Body of pancreas (tissue), 4 donors: ENCODE results near the gene PDE9A. TPM values are rescaled to one million over a fixed set of nuclear protein-coding genes. Genes with fewer than 3 reads are reported as not detected.

ENCODE experiments used
- ATAC-seq: fragments of 150-250 bp; one replicate; pipeline ENCODE4 v1.9.1; 2016
- DNase-seq, 4 donors: peaks; one replicate each; pipeline ENCODE4 v3.0.0-alpha.2; 2019
- H3K27ac ChIP-seq, 4 donors: fragments of 200-600 bp; sonication (generic); 1 replicate in 3 of 4; 2 replicates in 1 of 4; pipeline versions ENCODE4 v1.5.1 to v1.6.1; 2016 to 2019; ENCODE audit warnings: mild to moderate bottlenecking in 1 of 4, mixed read lengths in 1 of 4, moderate library complexity in 1 of 4
- H3K27me3 ChIP-seq, 2 donors: fragments of 200-600 bp; sonication (generic); one replicate each; pipeline ENCODE4 v1.6.0; 2016; ENCODE audit warnings: mild to moderate bottlenecking in 1 of 2
- H3K36me3 ChIP-seq, 2 donors: fragments of 200-600 bp; sonication (generic); replicated peaks in 1 of 2; 2 replicates each; pipeline ENCODE4 v1.5.1; 2016; ENCODE audit warnings: low read depth in 2 of 2; ENCODE audit not compliant: insufficient read depth in 1 of 2
- H3K4me1 ChIP-seq: fragments of 200-600 bp; sonication (generic); one replicate; pipeline ENCODE4 v1.6.0; 2016
- H3K4me3 ChIP-seq, 2 donors: fragments of 200-600 bp; sonication (generic); 1 replicate in 1 of 2; 2 replicates in 1 of 2; pipeline ENCODE4 v1.5.1; 2016 to 2019
- H3K9me3 ChIP-seq, 3 donors: fragments of 200-600 bp; sonication (generic); 1 replicate in 2 of 3; 2 replicates in 1 of 3; pipeline ENCODE4 v1.5.1; 2016
- POLR2A ChIP-seq, 3 donors: fragments of 450-650 bp; IDR thresholded peaks; one replicate each; pipeline ENCODE4 v1.6.1; 2016; ENCODE audit warnings: antibody characterized with exemption in 3 of 3, mild to moderate bottlenecking in 2 of 3
- WGBS, 2 donors: methylation state at CpG; one replicate each; pipeline ENCODE4 v1.1.5; 2017; 5-methylcytosine and 5-hydroxymethylcytosine counted together
- intact Hi-C: fragments of 100-400 bp; cut with DNase I; formaldehyde crosslinking; loops from one replicate; pipeline ENCODE4 v1.15.1; 2023
- total RNA-seq, 2 donors: library from RNA; depleted of rRNA; stranded (reverse); fragments of >200 nt; gene quantifications; one replicate each; pipeline ENCODE4 v1.1.0, GENCODE V29; 2016
- TF ChIP-seq, protein P1 (sequence below), 7 experiments: fragments of 450-650 bp in 4 of 7; fragments of 200-600 bp in 3 of 7; sonication (generic) in 3 of 7; IDR thresholded peaks; one replicate each; pipeline ENCODE4 v1.5.1; 2016 to 2019; ENCODE audit warnings: antibody characterized with exemption in 7 of 7

Gene PDE9A
- total RNA-seq, 2 donors from 2014 or later = 5.2 to 7.9 TPM

DNA sequence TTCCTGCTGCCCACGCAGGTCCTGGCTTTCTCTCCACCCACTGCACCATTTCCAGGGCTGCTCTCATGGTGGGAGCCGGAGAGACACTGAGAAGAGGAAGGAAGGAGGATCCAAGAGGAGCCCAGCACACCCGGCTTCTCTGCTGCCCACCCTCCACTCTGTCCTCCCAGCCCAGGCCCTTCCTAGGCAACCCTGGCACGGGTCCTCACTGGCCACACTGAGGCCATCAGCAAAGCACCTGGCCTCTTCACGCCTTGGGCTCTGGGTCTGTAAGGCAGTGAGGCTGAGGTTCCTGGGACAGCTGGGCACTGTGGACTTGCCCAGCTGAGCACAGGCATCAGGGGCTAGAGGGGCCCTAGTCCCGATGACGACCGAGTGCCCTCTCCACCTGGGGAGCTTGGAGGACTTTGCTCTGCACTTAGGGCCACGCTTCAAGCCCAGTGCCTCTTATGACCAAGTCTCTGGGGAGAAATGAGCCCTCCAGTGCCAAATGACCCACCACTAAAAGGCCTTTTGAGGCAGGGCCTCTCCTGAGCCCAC is 43.1 kb downstream of the PDE9A start:
- ATAC-seq (no peak), DNase-seq (no peak)
- H3K36me3 ChIP-seq = no peaks in the 10 kb centered on the region
- H3K27ac ChIP-seq = no peak overlapping the region
- H3K4me3 ChIP-seq = no peak overlapping the region
- H3K9me3 ChIP-seq = peaks cover 0 to 2% (median 0%) of the 10 kb centered on the region in 3 donors
- no peak for TF ChIP-seq POLR2A (IDR thresholded peaks at IDR 0.05)
- TF ChIP-seq, protein P1, sequence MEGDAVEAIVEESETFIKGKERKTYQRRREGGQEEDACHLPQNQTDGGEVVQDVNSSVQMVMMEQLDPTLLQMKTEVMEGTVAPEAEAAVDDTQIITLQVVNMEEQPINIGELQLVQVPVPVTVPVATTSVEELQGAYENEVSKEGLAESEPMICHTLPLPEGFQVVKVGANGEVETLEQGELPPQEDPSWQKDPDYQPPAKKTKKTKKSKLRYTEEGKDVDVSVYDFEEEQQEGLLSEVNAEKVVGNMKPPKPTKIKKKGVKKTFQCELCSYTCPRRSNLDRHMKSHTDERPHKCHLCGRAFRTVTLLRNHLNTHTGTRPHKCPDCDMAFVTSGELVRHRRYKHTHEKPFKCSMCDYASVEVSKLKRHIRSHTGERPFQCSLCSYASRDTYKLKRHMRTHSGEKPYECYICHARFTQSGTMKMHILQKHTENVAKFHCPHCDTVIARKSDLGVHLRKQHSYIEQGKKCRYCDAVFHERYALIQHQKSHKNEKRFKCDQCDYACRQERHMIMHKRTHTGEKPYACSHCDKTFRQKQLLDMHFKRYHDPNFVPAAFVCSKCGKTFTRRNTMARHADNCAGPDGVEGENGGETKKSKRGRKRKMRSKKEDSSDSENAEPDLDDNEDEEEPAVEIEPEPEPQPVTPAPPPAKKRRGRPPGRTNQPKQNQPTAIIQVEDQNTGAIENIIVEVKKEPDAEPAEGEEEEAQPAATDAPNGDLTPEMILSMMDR (IDR thresholded peaks at IDR 0.05) = no peak
- H3K4me1 ChIP-seq = no peaks in the 10 kb centered on the region
- intact Hi-C loops = no loop called here
- WGBS, 2 donors = 74 to 76% methylated on average over 3 to 9 of the region's 9 CpGs
- no peaks in the 10 kb centered on the region for H3K27me3 ChIP-seq

DNA sequence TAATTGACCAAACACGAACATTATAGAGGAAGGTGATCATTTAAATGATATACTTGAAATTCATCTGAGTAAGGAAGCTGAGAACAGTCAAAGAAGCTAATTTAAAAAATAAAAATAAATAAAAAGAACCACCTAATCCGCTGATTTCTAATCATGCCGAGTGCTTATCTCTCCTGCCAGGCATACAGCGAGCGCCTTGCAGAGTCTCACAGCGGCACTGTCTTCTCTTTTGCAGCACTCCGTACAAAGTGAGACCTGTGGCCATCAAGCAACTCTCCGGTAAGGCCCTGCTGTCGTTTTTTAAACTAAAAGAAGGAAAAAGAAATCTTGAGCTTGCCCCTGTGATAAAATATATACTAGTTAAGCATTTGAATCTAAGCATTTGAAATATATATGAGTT is 45.3 kb downstream of the PDE9A start:
- WGBS, 2 donors = 59 to 75% methylated on average over 9 of the region's 9 CpGs
- Histone ChIP-seq H3K36me3 (no peaks in the 10 kb centered on the region), H3K27me3 (no peaks in the 10 kb centered on the region), H3K4me1 (no peaks in the 10 kb centered on the region), H3K4me3 (no peak overlapping the region), H3K9me3 (peaks cover 0 to 7% (median 0%) of the 10 kb centered on the region in 3 donors), H3K27ac (no peak overlapping the region)
- ATAC-seq (no peak), DNase-seq (no peak)
- TF ChIP-seq, protein P1 (IDR thresholded peaks at IDR 0.05) = no peak
- TF ChIP-seq POLR2A (IDR thresholded peaks at IDR 0.05) = no peak
- intact Hi-C loops = no loop called here

DNA sequence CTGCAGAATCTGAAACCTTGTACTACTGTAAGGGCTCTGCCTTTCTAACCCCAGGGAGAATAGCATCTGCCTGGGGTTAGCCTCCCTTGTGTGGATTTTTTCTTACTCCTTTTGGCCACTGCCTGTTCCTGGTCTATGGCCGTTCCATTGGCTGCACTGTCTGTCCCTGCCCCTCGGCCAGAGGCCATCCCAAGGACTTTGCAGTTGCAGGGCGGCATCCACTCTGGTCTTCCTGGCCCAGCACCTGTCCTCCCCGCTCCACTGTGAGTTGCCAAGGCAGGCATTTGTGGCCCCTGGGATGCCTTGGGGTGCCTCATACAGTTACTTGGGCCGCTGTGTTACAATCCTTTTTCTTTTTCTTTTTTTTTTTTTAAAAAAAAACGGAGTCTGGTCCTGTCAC is 45.8 kb downstream of the PDE9A start:
- Histone ChIP-seq H3K4me1 (no peaks in the 10 kb centered on the region), H3K27ac (no peak overlapping the region), H3K36me3 (no peaks in the 10 kb centered on the region), H3K9me3 (peaks cover 0 to 7% (median 0%) of the 10 kb centered on the region in 3 donors), H3K27me3 (no peaks in the 10 kb centered on the region), H3K4me3 (no peak overlapping the region)
- TF ChIP-seq POLR2A (IDR thresholded peaks at IDR 0.05) = no peak
- TF ChIP-seq, protein P1 (IDR thresholded peaks at IDR 0.05) = no peak
- ATAC-seq (no peak), DNase-seq (no peak)
- WGBS, 2 donors = 57 to 73% methylated on average over 6 of the region's 6 CpGs
- intact Hi-C loops = no loop called here

DNA sequence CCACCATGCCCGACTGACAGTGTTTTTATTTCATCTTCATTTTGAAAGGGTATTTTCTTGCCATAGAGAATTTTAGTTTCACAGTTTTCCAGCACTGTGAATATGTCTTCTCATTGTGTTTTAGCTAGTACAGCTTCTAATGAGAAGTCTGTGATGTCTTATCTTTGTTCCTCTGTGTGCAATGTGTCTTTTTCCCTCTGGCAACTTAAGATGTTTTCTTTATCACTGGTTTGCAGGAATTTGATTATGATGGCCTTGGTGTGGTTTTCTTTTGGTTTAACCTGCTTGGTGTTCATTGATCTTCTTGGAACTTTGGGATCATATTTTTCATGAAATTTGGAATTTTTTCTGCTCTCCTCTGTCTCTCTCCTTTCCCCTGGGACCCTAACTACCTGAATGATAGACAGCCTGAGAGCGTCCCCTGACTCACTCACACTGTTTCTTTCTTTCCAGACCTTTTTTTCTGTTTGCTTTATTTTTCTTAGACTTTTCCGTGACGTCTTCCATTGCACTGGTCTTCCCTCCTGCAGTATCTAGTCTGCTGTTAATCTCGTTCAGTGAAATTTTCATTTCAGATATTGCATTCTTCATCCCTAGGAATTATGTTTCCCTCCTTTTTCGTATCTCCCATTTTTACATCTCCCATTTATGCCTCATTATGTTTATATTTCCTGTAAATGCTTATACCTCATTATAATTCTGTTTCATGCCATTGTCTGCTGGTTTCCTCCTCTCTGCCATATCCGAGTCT is 48.5 kb downstream of the PDE9A start:
- H3K27me3 ChIP-seq = no peaks in the 10 kb centered on the region
- H3K27ac ChIP-seq = no peak overlapping the region
- no peak for DNase-seq
- no peak for ATAC-seq
- 74 to 78% methylated on average over 7 of the region's 7 CpGs for WGBS, 2 donors
- no peaks in the 10 kb centered on the region for H3K4me1 ChIP-seq
- peaks cover 0 to 7% (median 0%) of the 10 kb centered on the region in 3 donors for H3K9me3 ChIP-seq
- no peaks in the 10 kb centered on the region for H3K36me3 ChIP-seq
- TF ChIP-seq POLR2A (IDR thresholded peaks at IDR 0.05) = no peak
- TF ChIP-seq, protein P1 (IDR thresholded peaks at IDR 0.05) = no peak
- no peak overlapping the region for H3K4me3 ChIP-seq
- intact Hi-C loops = no loop called here
